OCI-LY3 (cell line): ENCODE data around the gene GABRR2.
"Not testable (repeated sequence)": the region's sequence is repeated elsewhere in the genome, so short reads cannot be mapped to it uniquely, and the experiment has no call there.

ENCODE experiments used
- H2AFZ ChIP-seq: fragments of 200-600, 300-600 bp; shearing (Covaris generic); 2 replicates; pipeline ENCODE4 v1.6.0; 2014; ENCODE audit warnings: antibody characterized with exemption, low read depth, low read length
- H3K27ac ChIP-seq: fragments of 200-600, 300-600 bp; sonication (generic); 2 replicates; pipeline ENCODE4 v1.5.1; 2014; ENCODE audit warnings: mild to moderate bottlenecking, low read length, moderate library complexity, mixed read lengths
- H3K27me3 ChIP-seq: fragments of 200-600, 300-600 bp; sonication (generic); 2 replicates; pipeline ENCODE4 v1.6.1; 2014; ENCODE audit warnings: low read depth, low read length, mixed read lengths
- H3K36me3 ChIP-seq: fragments of 200-600, 300-600 bp; sonication (generic); replicated peaks from 2 replicates; pipeline ENCODE3; 2014; ENCODE audit warnings: low read depth, low read length, mixed read lengths
- H3K4me1 ChIP-seq: fragments of 300-600, 200-600 bp; sonication (generic); 2 replicates; pipeline ENCODE4 v1.6.1; 2014; ENCODE audit warnings: low read length, mixed read lengths
- H3K4me2 ChIP-seq: fragments of 200-600, 300-600 bp; sonication (generic); 2 replicates; pipeline ENCODE4 v1.6.1; 2014; ENCODE audit warnings: low read length, mixed read lengths
- H3K4me3 ChIP-seq: fragments of 300-600, 200-600 bp; sonication (generic); 2 replicates; pipeline ENCODE4 v1.5.1; 2014; ENCODE audit warnings: antibody characterized with exemption, mild to moderate bottlenecking, low read length, moderate library complexity
- H3K79me2 ChIP-seq: fragments of 300-600, 200-600 bp; shearing (Covaris generic); 2 replicates; pipeline ENCODE4 v1.6.1; 2014; ENCODE audit warnings: mild to moderate bottlenecking, low read length, mixed read lengths
- H3K9ac ChIP-seq: fragments of 300-600, 200-600 bp; shearing (Covaris generic); 2 replicates; pipeline ENCODE4 v1.6.0; 2014; ENCODE audit warnings: mild to moderate bottlenecking, low read length, moderate library complexity
- H3K9me3 ChIP-seq: fragments of 200-600, 300-600 bp; shearing (Covaris generic); 2 replicates; pipeline ENCODE4 v1.6.1; 2014; ENCODE audit warnings: low read length, mixed read lengths; ENCODE audit not compliant: insufficient read depth
- H4K20me1 ChIP-seq: fragments of 200-600, 300-600 bp; sonication (generic); 2 replicates; pipeline ENCODE4 v1.6.1; 2016; ENCODE audit warnings: low read length, mixed read lengths; ENCODE audit not compliant: insufficient read depth
- EZH2phosphoT487 ChIP-seq: fragments of 200-600 bp; shearing (Covaris generic); IDR thresholded peaks from 2 replicates; pipeline ENCODE4 v1.6.1; 2018; ENCODE audit warnings: antibody characterized with exemption, mixed run types, low read depth
- TF ChIP-seq, protein P1 (sequence below): fragments of 200-600, 300-600 bp; sonication (generic); IDR thresholded peaks from 2 replicates; pipeline ENCODE4 v1.5.1; 2014; ENCODE audit warnings: antibody characterized with exemption, low read length, low read depth

Gene GABRR2

DNA sequence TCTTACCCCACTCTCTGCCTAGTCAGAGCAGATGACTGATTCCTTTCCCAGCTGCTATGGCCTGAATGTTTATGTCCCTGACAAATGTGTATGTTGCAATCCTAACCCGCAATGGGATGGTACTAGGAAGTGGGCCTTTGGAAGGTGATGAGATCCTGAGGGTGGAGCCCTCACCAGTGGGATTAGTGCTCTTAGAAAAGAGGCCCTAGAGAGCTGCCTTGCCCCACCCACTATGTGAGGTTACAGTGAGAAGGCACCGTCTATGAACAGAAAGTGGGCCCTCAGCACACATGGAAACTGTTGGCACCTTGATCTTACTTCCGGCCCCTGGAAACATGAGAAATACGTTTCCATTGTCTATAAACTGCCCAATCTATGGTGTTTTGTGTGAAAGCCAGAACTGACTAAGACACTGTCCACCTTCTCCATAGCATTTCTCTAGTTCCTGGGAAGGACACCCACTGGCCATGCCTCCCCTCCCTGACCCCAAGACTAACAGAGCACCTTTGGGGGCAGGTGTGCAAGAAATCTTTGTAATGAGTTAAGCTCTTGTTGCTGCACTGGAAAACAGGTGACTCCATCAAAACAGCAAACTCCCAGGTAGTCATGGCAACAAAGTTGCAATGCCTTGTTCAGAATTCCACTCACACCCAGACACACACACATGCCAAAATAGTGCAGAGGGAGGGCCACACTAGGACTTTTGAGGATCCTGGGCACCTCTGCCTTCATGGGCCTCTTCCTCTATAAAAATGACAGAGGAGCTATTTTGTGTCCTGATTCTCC lies 16.2 kb downstream of the GABRR2 start:
- no peaks in the 10 kb centered on the region for H3K36me3 ChIP-seq
- H3K9me3 ChIP-seq, result no peaks in the 10 kb centered on the region
- TF ChIP-seq, protein P1, sequence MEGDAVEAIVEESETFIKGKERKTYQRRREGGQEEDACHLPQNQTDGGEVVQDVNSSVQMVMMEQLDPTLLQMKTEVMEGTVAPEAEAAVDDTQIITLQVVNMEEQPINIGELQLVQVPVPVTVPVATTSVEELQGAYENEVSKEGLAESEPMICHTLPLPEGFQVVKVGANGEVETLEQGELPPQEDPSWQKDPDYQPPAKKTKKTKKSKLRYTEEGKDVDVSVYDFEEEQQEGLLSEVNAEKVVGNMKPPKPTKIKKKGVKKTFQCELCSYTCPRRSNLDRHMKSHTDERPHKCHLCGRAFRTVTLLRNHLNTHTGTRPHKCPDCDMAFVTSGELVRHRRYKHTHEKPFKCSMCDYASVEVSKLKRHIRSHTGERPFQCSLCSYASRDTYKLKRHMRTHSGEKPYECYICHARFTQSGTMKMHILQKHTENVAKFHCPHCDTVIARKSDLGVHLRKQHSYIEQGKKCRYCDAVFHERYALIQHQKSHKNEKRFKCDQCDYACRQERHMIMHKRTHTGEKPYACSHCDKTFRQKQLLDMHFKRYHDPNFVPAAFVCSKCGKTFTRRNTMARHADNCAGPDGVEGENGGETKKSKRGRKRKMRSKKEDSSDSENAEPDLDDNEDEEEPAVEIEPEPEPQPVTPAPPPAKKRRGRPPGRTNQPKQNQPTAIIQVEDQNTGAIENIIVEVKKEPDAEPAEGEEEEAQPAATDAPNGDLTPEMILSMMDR, result no peak
- TF ChIP-seq EZH2phosphoT487, result no peak
- H3K79me2 ChIP-seq, result no peaks in the 10 kb centered on the region
- no peaks in the 10 kb centered on the region for H3K27me3 ChIP-seq
- H3K9ac ChIP-seq, result no peak overlapping the region
- H3K4me1 ChIP-seq, result peaks cover 15% of the 10 kb centered on the region
- H2AFZ ChIP-seq, result no peak overlapping the region
- no peaks in the 10 kb centered on the region for H4K20me1 ChIP-seq
- no peak overlapping the region for H3K4me3 ChIP-seq
- no peak overlapping the region for H3K27ac ChIP-seq
- H3K4me2 ChIP-seq, result peak overlapping the region; percentile 58; the same call in 1 of the 2 replicates

DNA sequence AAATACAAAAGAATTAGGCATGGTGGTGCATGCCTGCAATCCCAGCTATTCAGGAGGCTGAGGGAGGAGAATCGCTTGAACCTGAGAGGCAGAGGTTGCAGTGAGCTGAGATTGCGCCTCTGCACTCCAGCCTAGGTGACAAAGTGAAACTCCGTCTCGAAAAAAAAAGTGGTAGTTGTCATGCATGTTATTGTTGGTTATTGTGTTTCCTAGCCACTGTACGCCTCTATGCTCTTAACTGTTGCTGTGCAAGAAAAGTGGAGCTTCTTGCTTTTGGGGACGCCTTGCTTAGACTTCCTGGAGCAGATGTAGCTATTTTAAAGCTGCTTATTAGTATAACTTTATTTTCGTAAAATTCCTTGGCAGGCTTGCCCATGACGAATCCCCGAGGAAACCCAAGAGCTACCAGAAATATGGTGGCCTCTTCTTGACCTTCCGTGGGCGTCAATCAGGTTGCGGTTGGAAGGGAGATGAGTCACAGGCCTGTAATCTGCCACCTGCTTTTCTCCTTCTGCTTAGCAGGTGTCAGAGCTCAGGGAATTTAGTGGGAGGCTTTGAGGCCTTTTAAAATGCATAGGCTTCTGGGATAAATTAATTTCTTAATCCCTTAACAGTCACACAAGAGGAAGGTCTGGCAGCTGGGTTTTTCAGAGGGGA lies 17.3 kb downstream of the GABRR2 start:
- Histone ChIP-seq H3K27me3 (no peaks in the 10 kb centered on the region), H3K36me3 (no peaks in the 10 kb centered on the region), H3K9ac (no peak overlapping the region), H3K4me2 (peak overlapping the region; percentile 58), H2AFZ (no peak overlapping the region), H4K20me1 (no peaks in the 10 kb centered on the region), H3K4me1 (peaks cover 15% of the 10 kb centered on the region), H3K9me3 (no peaks in the 10 kb centered on the region), H3K79me2 (no peaks in the 10 kb centered on the region), H3K4me3 (peak overlapping the region; percentile 34; the same call in 1 of the 2 replicates), H3K27ac (no peak overlapping the region)
- no peak for TF ChIP-seq EZH2phosphoT487
- TF ChIP-seq, protein P1, result no peak

DNA sequence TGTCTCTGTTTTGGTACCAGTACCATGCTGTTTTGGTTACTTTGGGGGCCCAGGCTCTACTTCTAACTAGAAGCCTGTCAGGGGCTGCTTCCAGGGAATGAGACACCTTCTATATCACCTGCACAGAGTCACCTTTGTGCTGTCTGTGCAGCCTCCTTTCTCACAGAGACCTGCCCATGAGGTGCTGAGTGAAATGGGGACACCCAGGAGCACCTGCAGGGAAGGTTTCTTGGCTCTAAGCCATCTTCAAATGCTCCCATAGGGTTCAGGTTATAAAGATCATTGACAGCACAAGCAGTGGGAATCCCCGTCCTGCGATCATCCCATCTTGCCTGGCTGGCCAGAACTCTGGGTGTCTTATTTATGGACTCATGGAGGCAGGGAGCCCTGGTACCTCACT lies 19.1 kb downstream of the GABRR2 start:
- Histone ChIP-seq H3K36me3 (no peaks in the 10 kb centered on the region), H3K4me2 (no peak overlapping the region), H3K4me1 (peaks cover 15% of the 10 kb centered on the region), H3K27me3 (no peaks in the 10 kb centered on the region), H3K9me3 (no peaks in the 10 kb centered on the region), H3K27ac (no peak overlapping the region), H2AFZ (no peak overlapping the region), H3K9ac (no peak overlapping the region), H4K20me1 (no peaks in the 10 kb centered on the region), H3K79me2 (no peaks in the 10 kb centered on the region), H3K4me3 (no peak overlapping the region)
- TF ChIP-seq EZH2phosphoT487, result no peak
- TF ChIP-seq, protein P1, result no peak

DNA sequence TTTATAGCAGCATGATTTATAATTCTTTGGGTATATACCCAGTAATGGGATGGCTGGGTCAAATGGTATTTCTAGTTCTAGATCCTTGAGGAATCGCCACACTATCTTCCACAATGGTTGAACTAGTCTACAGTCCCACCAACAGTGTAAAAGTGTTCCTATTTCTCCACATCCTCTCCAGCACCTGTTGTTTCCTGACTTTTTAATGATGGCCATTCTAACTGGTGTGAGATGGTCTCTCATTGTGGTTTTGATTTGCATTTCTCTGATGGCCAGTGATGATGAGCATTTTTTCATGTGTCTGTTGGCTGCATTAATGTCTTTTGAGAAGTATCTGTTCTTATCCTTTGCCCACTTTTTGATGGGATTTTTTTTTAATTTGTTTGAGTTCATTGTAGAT lies 20.0 kb downstream of the GABRR2 start:
- H3K9me3 ChIP-seq, H4K20me1 ChIP-seq, H3K9ac ChIP-seq, H3K36me3 ChIP-seq, H3K4me2 ChIP-seq, H3K27ac ChIP-seq, H3K79me2 ChIP-seq, H3K27me3 ChIP-seq, H2AFZ ChIP-seq, H3K4me3 ChIP-seq: not testable (repeated sequence)
- peaks cover 15% of the 10 kb centered on the region for H3K4me1 ChIP-seq
